ENCODE measurements around the gene GRAMD1A. TPM values are rescaled to one million over a fixed set of nuclear protein-coding genes. Genes with fewer than 3 reads are reported as not detected.
"Not testable (repeated sequence)": the region's sequence is repeated elsewhere in the genome, so short reads cannot be mapped to it uniquely, and the experiment has no call there.

Gene GRAMD1A
- total RNA-seq, 1 experiment from 2014 or later, result 24.8 TPM

- DNase-seq (ENCODE audit: low spot score), result no peak
Observed at GRCh38 chr19:35018379-35018778, 18.3 kb downstream of the GRAMD1A start.

GRCh38 chr19:35019144-35019543 lies 19.0 kb downstream of the GRAMD1A start:
- DNase-seq (ENCODE audit: low spot score), result no peak

- no peak for DNase-seq (ENCODE audit: low spot score)
Observed at GRCh38 chr19:35021016-35021415, 20.9 kb downstream of the GRAMD1A start.

GRCh38 chr19:35021596-35021995 lies 21.5 kb downstream of the GRAMD1A start:
- DNase-seq (ENCODE audit: low spot score), result no peak

GRCh38 chr19:35022460-35022859 lies 22.3 kb downstream of the GRAMD1A start:
- DNase-seq (ENCODE audit: low spot score), result no peak

DNA sequence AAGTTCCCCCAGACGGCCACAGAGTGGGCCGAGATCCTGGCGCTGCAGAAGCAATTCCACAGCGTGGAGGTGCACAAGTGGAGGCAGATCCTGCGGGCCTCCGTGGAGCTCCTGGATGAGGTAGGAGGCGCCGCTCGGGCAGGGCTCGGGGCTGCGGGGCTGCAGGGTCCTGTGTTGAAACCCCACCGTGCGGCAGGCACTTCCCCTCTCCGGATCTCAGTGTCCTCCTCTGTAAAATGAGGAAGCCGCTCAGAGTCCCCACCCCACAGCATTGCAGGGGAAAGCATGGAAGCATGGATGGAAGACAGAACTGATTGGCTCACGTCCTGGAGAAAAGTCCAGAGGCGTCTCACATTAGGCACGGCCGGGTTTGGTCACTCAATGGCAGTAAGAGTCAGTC lies 23.3 kb downstream of the GRAMD1A start:
- no peak for DNase-seq (ENCODE audit: low spot score)

DNA sequence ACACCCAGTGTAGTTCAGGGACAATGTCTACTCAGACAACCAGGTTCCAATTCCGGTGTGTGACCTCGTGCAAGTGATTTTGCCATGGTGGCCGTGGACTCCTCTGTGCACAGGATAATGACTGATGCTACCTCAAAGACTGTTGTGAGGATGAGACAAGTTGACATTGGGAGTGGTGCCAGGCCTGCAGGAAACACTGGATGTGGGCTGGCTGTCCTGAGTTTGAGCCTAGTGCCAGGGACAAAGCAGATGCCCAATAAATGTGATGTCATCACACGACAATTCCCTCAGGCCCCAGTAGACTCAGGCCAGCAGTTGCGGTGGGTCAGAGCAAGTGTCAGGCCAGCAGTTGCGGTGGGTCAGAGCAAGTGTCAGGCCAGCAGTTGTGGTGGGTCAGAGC lies 24.0 kb downstream of the GRAMD1A start:
- no peak for DNase-seq (ENCODE audit: low spot score)

- DNase-seq (ENCODE audit: low spot score), result no peak
Observed at GRCh38 chr19:35025969-35026368, 25.8 kb downstream of the GRAMD1A start.

GRCh38 chr19:35026418-35026817 lies 26.3 kb downstream of the GRAMD1A start:
- no peak for DNase-seq (ENCODE audit: low spot score)

DNA sequence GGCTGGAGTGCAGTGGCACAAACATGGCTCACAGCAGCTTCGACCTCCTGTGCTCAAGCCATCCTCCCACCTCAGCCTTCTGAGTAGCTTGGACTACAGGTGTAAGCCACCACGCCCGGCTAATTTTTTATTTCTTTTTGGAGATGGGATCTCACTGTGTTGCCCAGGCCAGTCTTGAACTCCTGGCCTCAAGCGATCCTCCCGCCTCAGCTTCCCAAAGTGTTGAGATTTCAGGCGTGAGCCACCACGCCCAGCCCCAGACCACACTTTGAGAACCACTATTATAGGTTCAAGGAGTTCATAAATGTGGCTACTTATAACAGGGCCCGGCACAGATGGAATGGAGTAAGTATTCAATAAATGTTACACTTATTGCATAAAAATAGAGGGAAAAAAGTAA lies 26.9 kb downstream of the GRAMD1A start:
- DNase-seq (ENCODE audit: low spot score), result no peak

- no peak for DNase-seq (ENCODE audit: low spot score)
Observed at GRCh38 chr19:35027851-35028599, 27.9 kb downstream of the GRAMD1A start.

DNA sequence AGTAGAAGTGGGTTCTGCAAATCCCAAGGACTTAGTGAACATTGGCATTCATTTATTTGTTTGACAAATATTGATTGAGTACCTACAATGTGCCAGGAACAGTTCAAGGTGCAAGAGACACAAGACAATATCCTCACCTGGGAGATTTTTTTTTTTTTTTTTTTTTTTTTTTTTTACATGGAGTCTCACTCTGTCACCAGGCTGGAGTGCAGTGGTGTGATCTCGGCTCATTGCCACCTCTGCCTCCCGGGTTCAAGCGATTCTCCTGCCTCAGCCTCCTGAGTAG lies 28.4 kb downstream of the GRAMD1A start:
- not testable (repeated sequence) for DNase-seq (ENCODE audit: low spot score)

DNA sequence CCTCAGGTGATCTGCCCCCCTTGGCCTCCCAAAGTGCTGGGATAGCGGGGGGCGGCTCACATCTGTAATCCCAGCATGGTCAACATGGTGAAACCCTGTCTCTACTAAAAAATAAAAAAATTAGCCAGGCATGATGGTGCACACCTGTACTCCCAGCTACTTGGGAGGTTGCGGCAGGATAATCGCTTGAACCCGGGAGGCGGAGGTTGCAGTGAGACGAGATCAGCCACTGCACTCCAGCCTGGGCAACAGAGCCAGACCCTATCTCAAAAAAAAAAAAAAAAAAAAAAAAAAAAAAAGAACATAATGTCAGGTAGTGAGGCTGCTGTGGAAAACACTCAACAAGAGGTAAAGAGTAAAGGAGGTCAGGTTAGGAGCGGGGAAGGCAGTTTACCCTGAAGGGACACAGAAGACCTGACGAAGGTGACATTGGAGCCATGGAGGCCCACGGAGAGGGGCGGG lies 29.2 kb downstream of the GRAMD1A start:
- DNase-seq (ENCODE audit: low spot score), result not testable (repeated sequence)

- DNase-seq (ENCODE audit: low spot score), result no peak
Observed at GRCh38 chr19:35029737-35030256, 29.7 kb downstream of the GRAMD1A start.

DNA sequence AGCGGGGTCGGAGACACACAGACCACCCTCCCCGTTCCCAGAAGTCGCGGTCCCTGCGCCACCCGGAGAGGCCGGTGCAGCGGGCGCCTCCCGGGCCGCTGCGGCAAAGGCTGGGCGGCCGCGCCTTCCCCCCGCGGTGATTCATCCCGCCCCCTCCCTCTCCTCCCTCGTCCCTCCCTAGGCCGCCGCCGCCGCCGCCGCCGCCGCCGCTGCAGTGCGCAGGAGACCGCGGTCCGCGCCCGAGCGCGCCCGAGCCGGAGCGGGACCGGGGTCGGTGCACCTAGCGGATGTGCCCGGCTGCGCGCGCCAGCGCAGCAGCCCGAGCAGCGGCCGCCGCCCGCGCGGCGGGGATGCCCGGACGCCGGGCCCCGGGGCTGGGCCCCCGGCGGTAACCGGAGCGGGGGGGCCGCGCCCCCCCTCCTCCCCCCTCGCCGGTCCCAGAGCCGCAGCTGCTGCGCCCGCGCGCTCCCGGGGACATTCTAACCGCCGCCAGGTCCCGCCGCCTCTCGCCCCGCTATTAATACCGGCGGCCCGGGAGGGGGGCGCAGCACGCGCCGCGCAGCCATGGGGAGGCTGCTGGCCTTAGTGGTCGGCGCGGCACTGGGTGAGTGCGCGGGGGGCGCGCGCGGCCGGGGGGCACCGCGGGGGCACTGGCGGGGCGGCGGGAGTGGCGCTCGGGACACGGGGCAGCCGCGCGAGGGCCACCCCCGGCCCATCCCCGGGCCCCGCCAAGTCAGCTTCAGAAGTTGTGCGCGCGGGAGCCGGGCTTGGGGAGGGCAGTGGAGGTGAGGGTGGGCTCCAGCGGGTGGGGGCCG lies 30.3 kb downstream of the GRAMD1A start, which contains the start of gene SCN1B:
Gene SCN1B, plus strand, starts transcription at position 214 of the 815 bp plus-strand sequence. Its CDS starts 351 bp downstream, at position 565.
- peak; percentile 55 for DNase-seq (ENCODE audit: low spot score)

- DNase-seq (ENCODE audit: low spot score), result no peak
Observed at GRCh38 chr19:35031072-35031881, 31.2 kb downstream of the GRAMD1A start.

GRCh38 chr19:35032356-35032865 lies 32.3 kb downstream of the GRAMD1A start:
- DNase-seq (ENCODE audit: low spot score), result no peak

DNA sequence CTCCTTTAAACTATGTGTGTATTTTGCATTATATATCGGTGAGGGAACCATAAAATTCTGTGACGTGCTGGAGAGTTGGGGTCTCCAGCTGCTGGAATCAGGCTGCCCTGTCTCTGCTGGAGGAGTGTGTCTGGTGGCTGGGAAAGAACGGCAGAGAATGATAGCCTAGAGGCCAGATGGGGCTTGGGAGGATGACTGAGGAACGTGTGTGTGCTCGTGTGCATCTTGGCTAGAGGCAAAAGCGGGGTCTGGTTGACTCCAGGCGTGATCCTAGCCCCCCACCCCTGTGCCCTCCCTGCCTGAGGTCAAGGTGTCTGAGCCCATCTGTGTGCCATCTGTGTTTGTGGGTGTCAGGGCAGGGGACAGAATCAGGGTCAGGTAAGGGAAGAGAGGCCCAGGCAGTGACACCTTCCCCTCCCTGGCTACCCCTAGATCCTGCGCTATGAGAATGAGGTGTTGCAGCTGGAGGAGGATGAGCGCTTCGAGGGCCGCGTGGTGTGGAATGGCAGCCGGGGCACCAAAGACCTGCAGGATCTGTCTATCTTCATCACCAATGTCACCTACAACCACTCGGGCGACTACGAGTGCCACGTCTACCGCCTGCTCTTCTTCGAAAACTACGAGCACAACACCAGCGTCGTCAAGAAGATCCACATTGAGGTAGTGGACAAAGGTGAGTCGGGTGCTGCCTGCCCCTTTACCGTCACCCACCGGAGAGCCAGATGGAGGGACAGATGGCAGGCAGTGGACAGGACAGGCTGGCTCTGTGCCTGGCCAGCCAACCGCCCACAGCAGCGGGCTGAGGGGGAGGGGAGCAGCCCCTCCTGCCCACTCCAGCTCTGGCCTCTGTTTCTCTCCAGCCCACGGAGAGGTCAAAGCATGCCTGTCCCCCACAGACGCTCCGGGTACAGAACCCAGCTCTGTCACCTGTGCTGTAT lies 33.2 kb downstream of the GRAMD1A start:
- DNase-seq (ENCODE audit: low spot score), result no peak

GRCh38 chr19:35034005-35034502 lies 33.9 kb downstream of the GRAMD1A start:
- no peak for DNase-seq (ENCODE audit: low spot score)

All from HT-29 (cell line).